Stomach smooth muscle (tissue), 2 donors: ENCODE measurements around the gene IER3.
A peak's percentile ranks its signal among the peaks of the same experiment; 100 is the strongest.

Experiments
- H3K27ac ChIP-seq: one replicate; pipeline ENCODE4 v1.7.0; 2013; ENCODE audit warnings: mild to moderate bottlenecking, low read length, inconsistent platforms
- H3K27me3 ChIP-seq, 2 donors: one replicate each; pipeline ENCODE4 v1.7.0; 2013; ENCODE audit warnings: low read length in 2 of 2; ENCODE audit not compliant: insufficient read depth in 2 of 2, control insufficient read depth in 1 of 2
- H3K36me3 ChIP-seq, 2 donors: one replicate each; pipeline ENCODE4 v1.7.0; 2013; ENCODE audit warnings: low read length in 2 of 2; ENCODE audit not compliant: control insufficient read depth in 2 of 2, insufficient read depth in 2 of 2
- H3K4me1 ChIP-seq: one replicate; pipeline ENCODE4 v1.7.0; 2013; ENCODE audit warnings: low read length; ENCODE audit not compliant: control insufficient read depth, insufficient read depth
- H3K4me3 ChIP-seq, 2 donors: one replicate each; pipeline ENCODE4 v1.7.0; 2013; ENCODE audit warnings: low read length in 2 of 2
- H3K9ac ChIP-seq, 2 donors: one replicate each; pipeline ENCODE4 v1.7.0; 2013; ENCODE audit warnings: low read length in 2 of 2, mild to moderate bottlenecking in 1 of 2
- H3K9me3 ChIP-seq, 2 donors: one replicate each; pipeline ENCODE4 v1.7.0; 2013; ENCODE audit warnings: low read length in 2 of 2; ENCODE audit not compliant: control insufficient read depth in 2 of 2
- donor health status: healthy.
- donor health status: Pancreatic carcinoma.

Gene IER3, protein sequence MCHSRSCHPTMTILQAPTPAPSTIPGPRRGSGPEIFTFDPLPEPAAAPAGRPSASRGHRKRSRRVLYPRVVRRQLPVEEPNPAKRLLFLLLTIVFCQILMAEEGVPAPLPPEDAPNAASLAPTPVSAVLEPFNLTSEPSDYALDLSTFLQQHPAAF

DNA sequence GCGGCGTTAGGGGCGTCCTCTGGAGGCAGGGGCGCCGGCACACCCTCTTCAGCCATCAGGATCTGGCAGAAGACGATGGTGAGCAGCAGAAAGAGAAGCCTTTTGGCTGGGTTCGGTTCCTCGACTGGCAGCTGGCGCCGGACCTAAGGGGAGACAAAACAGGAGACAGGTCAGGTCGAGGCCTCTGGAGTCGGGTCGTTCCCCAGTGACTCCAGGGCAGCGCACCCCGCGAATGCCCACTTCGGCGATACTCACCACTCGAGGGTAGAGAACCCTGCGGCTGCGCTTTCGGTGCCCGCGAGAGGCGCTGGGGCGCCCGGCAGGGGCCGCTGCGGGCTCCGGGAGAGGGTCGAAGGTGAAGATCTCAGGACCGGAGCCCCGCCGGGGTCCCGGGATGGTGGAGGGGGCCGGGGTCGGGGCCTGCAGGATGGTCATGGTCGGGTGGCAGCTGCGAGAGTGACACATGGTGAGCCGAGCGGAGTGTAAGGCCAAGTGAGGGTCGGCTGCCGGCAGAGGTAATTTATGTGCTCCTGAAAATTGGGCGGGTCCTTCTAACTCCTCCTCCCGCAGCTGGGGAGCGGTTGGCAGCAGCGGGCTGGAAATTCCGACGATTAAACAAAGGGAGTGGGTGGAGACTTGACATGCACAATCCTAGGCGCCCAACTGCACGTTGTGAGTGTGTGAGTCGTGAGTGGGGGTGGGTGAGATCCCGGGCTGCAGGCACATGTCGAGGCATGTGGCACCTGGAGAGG lies at the start of gene IER3:
IER3 (minus strand) TSS at position 494 of the 752 bp plus-strand sequence; CDS start at position 465, 29 bp downstream.
- peak within 1 kb of the TSS; percentile 87 to 94 for H3K4me3 ChIP-seq
- H3K9me3 ChIP-seq, result no peaks in the 10 kb centered on the region
- H3K4me1 ChIP-seq, result peaks cover 35% of the 10 kb centered on the region
- H3K27me3 ChIP-seq, result no peaks in the 10 kb centered on the region
- peak within 1 kb of the TSS; percentile 94 for H3K27ac ChIP-seq
- H3K9ac ChIP-seq, result peak within 1 kb of the TSS; percentile 94 to 95
- H3K36me3 ChIP-seq, result peaks cover 5 to 11% of the 10 kb centered on the region in 2 donors

GRCh38 chr6:30793521-30794194 lies 49.3 kb upstream of the IER3 start:
- peak overlapping the region; percentile 18 for H3K27ac ChIP-seq
- H3K4me1 ChIP-seq, result no peaks in the 10 kb centered on the region
- H3K9ac ChIP-seq, result no peak overlapping the region
- no peaks in the 10 kb centered on the region for H3K9me3 ChIP-seq
- H3K27me3 ChIP-seq, result no peaks in the 10 kb centered on the region
- H3K4me3 ChIP-seq, result peak overlapping the region in 1 of 2 donors; percentile 13
- no peaks in the 10 kb centered on the region for H3K36me3 ChIP-seq

DNA sequence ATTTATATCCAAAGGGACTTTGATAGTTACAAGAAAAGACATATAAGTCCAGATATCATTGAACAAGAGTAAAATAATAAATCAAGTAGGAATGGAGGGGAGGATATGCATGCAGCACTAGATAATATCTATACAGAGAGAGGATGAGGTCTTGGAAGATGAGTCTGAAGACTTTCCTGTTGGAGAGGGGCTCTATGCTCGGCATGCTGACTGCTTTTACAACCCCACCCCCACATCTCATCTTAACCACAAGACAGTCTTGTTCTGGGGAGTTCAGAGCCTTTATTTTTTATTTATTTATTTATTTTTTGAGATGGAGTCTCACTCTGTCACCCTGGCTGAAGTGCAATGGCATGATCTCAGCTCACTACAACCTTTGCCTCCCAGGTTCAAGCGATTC lies 48.4 kb upstream of the IER3 start:
- Histone ChIP-seq H3K4me3 (no peak overlapping the region), H3K9ac (no peak overlapping the region), H3K4me1 (no peaks in the 10 kb centered on the region), H3K36me3 (no peaks in the 10 kb centered on the region), H3K27me3 (no peaks in the 10 kb centered on the region), H3K27ac (no peak overlapping the region), H3K9me3 (no peaks in the 10 kb centered on the region)

DNA sequence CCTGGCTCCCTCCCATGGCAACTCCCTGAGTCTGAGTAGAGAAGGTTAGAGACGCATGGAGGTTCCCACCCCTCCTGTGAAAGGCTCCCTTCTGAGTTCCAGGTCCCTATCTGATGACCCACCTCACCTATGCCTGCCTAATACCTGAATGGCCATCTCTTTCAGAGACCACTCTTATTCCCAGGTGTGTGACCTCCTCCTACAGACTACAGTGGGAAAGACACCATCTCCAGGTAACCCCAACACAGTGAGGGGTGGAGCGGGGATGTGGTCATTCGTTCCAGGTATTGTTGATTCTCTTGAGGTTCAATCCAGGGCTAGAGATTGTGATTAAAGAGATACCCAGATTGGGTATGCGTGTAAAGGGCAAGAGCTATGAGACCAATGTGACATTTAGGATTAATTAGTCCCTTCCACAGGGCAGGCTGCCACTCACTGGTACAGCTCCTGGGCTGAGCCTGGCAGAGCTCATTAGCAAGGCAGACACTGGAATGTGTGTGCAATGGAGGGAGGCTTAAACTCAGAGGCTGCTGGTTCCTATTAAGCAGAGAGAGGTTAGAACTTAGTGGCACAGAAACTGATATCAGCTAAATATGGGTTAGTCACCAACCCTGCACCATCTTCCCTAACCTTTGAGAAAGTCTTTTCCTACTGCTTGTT lies 46.5 kb upstream of the IER3 start:
- no peak overlapping the region for H3K4me3 ChIP-seq
- H3K9me3 ChIP-seq, result no peaks in the 10 kb centered on the region
- H3K27ac ChIP-seq, result no peak overlapping the region
- H3K36me3 ChIP-seq, result no peaks in the 10 kb centered on the region
- H3K4me1 ChIP-seq, result no peaks in the 10 kb centered on the region
- H3K9ac ChIP-seq, result no peak overlapping the region
- H3K27me3 ChIP-seq, result no peaks in the 10 kb centered on the region

DNA sequence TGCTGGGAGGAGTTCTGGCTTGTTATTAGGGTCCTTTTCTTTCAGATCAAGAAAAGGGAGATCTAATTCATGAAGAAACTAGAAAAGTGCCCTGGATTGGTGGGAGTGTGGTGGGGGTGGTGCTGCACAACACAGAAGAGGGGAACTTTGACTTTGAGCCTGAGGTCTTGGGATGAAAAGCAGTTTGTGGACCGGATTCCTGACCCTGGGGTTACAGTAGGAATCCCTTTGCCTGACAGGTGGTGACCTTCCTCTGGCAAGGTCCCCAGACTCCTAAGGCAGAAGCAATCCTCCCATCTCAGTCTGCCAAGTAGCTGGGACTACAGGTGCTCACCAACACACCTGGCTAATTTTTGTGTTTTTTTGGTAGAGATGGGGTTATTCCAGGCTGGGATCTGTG lies 45.3 kb upstream of the IER3 start:
- no peak overlapping the region for H3K27ac ChIP-seq
- H3K9ac ChIP-seq, result no peak overlapping the region
- no peaks in the 10 kb centered on the region for H3K36me3 ChIP-seq
- no peaks in the 10 kb centered on the region for H3K9me3 ChIP-seq
- no peaks in the 10 kb centered on the region for H3K27me3 ChIP-seq
- H3K4me3 ChIP-seq, result no peak overlapping the region
- H3K4me1 ChIP-seq, result no peaks in the 10 kb centered on the region

GRCh38 chr6:30787954-30788353 lies 43.6 kb upstream of the IER3 start:
- Histone ChIP-seq H3K4me3 (no peak overlapping the region), H3K36me3 (no peaks in the 10 kb centered on the region), H3K27me3 (no peaks in the 10 kb centered on the region), H3K4me1 (no peaks in the 10 kb centered on the region), H3K9me3 (no peaks in the 10 kb centered on the region), H3K27ac (no peak overlapping the region), H3K9ac (no peak overlapping the region)

DNA sequence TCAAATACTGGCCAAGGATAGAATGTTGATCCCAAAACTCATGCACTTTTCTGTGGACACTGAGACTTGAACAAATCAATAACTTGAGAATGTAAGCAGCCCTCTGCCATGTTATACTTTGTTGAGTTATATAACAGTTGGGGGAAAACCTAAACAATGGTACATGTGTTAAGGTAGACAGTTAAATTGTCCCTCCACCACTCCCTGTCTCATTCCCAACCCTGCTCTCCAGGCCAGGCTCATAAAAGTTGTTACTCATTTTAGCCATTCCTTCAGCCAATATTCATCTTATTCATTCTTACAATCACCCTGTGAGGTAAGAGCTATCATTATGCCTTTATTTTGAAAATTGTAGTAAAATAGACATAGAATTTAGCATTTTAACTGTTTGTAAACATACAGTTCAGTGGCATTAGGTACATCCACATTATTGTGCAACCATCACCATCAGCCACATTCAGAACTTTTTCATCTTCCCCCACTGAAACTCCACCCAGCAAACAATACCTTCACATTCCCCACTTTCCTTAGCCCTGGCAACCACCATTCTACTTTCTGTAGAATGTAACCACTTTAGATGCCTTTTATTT lies 38.2 kb upstream of the IER3 start:
- Histone ChIP-seq H3K4me3 (peak overlapping the region in 1 of 2 donors; percentile 44), H3K36me3 (no peaks in the 10 kb centered on the region), H3K27me3 (no peaks in the 10 kb centered on the region), H3K9me3 (no peaks in the 10 kb centered on the region), H3K4me1 (peaks cover 35% of the 10 kb centered on the region), H3K27ac (peak overlapping the region; percentile 92), H3K9ac (peak overlapping the region in 1 of 2 donors; percentile 68)

DNA sequence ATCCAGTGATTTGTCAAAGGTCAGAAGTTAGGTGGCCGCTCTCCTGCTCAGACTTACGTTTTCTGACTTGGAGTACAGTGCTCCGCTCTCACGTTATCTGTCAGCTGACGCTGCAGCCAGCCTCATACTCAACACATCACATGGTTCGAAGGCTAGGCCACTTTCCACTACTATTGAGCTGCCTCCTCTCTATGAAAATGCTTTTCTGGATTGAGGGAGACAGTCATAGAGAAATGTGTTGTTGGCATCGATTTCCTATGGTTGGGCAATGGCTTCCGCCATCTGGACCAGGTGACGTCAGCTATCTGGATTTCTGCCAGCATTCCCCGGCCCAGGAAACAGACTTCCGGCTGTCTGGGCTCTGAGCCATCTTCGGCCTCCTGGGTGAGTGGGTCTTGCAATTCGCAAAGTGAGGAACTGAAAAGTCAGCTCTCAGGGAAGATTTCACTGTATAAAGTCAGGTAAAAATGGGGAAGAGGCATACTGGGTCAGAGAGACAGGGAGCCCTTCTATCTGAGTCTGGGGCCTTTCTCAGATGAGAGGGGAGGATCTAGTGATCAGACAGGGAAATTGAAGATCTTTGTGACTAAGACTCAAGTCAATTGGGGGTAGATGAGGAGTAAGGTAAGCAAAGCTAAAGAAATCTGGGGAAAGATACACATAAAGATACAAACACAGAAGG lies 37.5 kb upstream of the IER3 start:
- Histone ChIP-seq H3K36me3 (no peaks in the 10 kb centered on the region), H3K27ac (peak overlapping the region; percentile 92), H3K9me3 (no peaks in the 10 kb centered on the region), H3K4me3 (peak overlapping the region; percentile 44 to 60), H3K9ac (peak overlapping the region; percentile 68 to 71), H3K4me1 (peaks cover 35% of the 10 kb centered on the region), H3K27me3 (no peaks in the 10 kb centered on the region)

DNA sequence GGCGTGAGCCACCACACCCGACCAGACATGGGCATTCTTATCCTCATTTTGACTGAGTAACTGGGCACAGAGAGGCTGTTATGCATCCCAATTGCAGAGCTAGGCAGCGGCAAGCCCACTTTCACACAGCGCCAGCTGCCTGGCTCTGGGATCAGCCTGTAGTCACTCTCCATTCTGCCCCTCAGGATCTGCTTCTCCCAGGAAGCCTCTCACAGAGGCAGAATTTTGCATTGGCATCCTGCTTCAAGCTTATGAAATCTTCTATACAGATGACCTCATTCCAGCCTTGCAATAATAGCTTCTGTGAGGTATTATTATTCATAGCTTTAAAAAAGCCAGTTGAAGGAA lies 37.0 kb upstream of the IER3 start:
- peak overlapping the region; percentile 92 for H3K27ac ChIP-seq
- peaks cover 35% of the 10 kb centered on the region for H3K4me1 ChIP-seq
- peak overlapping the region; percentile 6 to 60 for H3K4me3 ChIP-seq
- H3K9ac ChIP-seq, result peak overlapping the region; percentile 68 to 71
- no peaks in the 10 kb centered on the region for H3K27me3 ChIP-seq
- H3K9me3 ChIP-seq, result no peaks in the 10 kb centered on the region
- H3K36me3 ChIP-seq, result no peaks in the 10 kb centered on the region

- H3K27me3 ChIP-seq, result no peaks in the 10 kb centered on the region
- H3K4me1 ChIP-seq, result peaks cover 35% of the 10 kb centered on the region
- no peak overlapping the region for H3K9ac ChIP-seq
- H3K27ac ChIP-seq, result peak overlapping the region; percentile 92
- no peak overlapping the region for H3K4me3 ChIP-seq
- no peaks in the 10 kb centered on the region for H3K9me3 ChIP-seq
- no peaks in the 10 kb centered on the region for H3K36me3 ChIP-seq
These were observed 36.2 kb upstream of the IER3 start for GRCh38 chr6:30780642-30780920.
